Activated CD8-positive, alpha-beta memory T cell treated with anti-CD3 and anti-CD28 coated beads, Interleukin-2, amount 50 U/mL, for 1 hour (primary cell): ENCODE results near the gene SRGAP1.
"Not testable (repeated sequence)": the region's sequence is repeated elsewhere in the genome, so short reads cannot be mapped to it uniquely, and the experiment has no call there.

ENCODE experiments used
- DNase-seq: peaks from one replicate; pipeline ENCODE4 v3.0.0-alpha.2; 2020; ENCODE audit errors: extremely low read depth

SRGAP1 gene

GRCh38 chr12:64122154-64122553 lies 277.7 kb downstream of the SRGAP1 start:
- no peak for DNase-seq

GRCh38 chr12:64122995-64123394 lies 278.5 kb downstream of the SRGAP1 start:
- DNase-seq: no peak

- DNase-seq: no peak
Observed at GRCh38 chr12:64123448-64123847, 278.9 kb downstream of the SRGAP1 start.

GRCh38 chr12:64124511-64125197 lies 280.2 kb downstream of the SRGAP1 start:
- DNase-seq: no peak

GRCh38 chr12:64125913-64126312 lies 281.4 kb downstream of the SRGAP1 start:
- DNase-seq: no peak

GRCh38 chr12:64127811-64128210 lies 283.3 kb downstream of the SRGAP1 start:
- DNase-seq: no peak

- DNase-seq: no peak
Observed at GRCh38 chr12:64128366-64128765, 283.9 kb downstream of the SRGAP1 start.

GRCh38 chr12:64130476-64130875 lies 286.0 kb downstream of the SRGAP1 start:
- DNase-seq: not testable (repeated sequence)

GRCh38 chr12:64131456-64131855 lies 287.0 kb downstream of the SRGAP1 start:
- not testable (repeated sequence) for DNase-seq

GRCh38 chr12:64132672-64133071 lies 288.2 kb downstream of the SRGAP1 start:
- DNase-seq: not testable (repeated sequence)

- no peak for DNase-seq
Observed at GRCh38 chr12:64137117-64137516, 292.6 kb downstream of the SRGAP1 start.

- DNase-seq: no peak
Observed at GRCh38 chr12:64139021-64139420, 294.5 kb downstream of the SRGAP1 start.

- DNase-seq: no peak
Observed at GRCh38 chr12:64142382-64142781, 297.9 kb downstream of the SRGAP1 start.

GRCh38 chr12:64142784-64143183 lies 298.3 kb downstream of the SRGAP1 start:
- no peak for DNase-seq

- DNase-seq: no peak
Observed at GRCh38 chr12:64145226-64145625, 300.7 kb downstream of the SRGAP1 start.

- no peak for DNase-seq
Observed at GRCh38 chr12:64147011-64147631, 302.6 kb downstream of the SRGAP1 start.

- no peak for DNase-seq
Observed at GRCh38 chr12:64147875-64148274, 303.4 kb downstream of the SRGAP1 start.

- DNase-seq: no peak
Observed at GRCh38 chr12:64154677-64155076, 310.2 kb downstream of the SRGAP1 start.

- no peak for DNase-seq
Observed at GRCh38 chr12:64157110-64157509, 312.6 kb downstream of the SRGAP1 start.

GRCh38 chr12:64160021-64160710 lies 315.7 kb downstream of the SRGAP1 start:
- no peak for DNase-seq

GRCh38 chr12:64160711-64161060 lies 316.2 kb downstream of the SRGAP1 start:
- DNase-seq: no peak

- not testable (repeated sequence) for DNase-seq
Observed at GRCh38 chr12:64166606-64167005, 322.1 kb downstream of the SRGAP1 start.

GRCh38 chr12:64167041-64167440 lies 322.5 kb downstream of the SRGAP1 start:
- DNase-seq: not testable (repeated sequence)
